ENCODE data around the gene GPC5.
"Not testable (repeated sequence)": the region's sequence is repeated elsewhere in the genome, so short reads cannot be mapped to it uniquely, and the experiment has no call there.

GPC5 gene

DNA sequence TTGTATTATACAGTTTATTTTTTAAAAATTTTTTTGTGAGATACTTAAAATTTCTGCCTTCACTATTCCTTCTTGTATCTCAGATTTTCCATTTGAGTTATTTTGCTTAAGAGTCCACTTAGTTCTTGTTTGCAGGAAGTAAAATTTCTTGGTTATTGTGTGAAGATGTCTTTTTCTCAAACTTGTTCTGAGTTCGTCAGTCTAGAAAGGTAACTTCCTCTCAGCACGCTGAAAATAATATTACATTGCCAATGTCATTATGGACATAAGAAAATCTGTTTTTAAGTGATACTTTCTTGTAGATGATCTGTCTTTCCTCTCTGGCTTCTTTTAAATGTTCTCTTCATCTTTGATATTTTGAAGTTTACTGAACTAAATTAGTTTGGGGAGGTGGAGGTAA lies 1096.5 kb downstream of the GPC5 start:
- no peak for ATAC-seq

DNA sequence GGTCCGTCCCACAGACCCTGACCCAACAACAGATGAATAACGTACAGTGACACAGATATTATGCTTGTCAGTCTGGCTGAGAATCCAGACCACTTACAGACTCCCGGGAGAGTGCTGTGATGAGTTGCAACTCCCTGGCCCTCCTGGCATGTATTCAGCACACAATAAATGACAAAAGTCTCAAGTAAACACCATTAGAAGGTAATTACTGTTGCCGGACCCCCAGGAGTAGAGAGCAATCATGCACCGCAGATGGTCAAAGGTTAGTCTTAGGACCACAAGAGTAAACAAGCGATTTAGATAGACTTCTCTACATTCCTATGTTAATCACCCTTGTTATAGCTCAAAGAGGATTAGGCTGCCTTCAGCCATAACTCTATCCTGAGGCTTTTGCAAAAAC lies 1101.8 kb downstream of the GPC5 start:
- ATAC-seq: no peak

DNA sequence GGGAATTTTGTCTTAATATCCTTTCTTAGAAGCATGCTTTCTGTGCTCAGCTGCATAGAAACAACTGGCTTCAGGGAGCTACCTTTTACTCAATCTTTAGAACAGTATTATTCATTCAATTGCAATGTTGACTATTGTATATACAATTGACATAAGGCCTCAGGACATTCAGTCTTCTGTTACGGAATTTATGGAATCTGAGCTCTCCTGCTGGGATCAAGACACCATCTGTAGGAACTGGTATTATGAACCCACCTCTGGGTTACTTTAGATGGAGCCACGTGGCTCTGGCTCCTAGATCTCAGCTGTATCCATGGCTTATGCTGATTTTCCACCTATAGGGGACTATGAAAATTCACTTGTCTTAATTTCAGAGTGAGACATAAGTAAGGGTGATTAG lies 1112.0 kb downstream of the GPC5 start:
- no peak for ATAC-seq

DNA sequence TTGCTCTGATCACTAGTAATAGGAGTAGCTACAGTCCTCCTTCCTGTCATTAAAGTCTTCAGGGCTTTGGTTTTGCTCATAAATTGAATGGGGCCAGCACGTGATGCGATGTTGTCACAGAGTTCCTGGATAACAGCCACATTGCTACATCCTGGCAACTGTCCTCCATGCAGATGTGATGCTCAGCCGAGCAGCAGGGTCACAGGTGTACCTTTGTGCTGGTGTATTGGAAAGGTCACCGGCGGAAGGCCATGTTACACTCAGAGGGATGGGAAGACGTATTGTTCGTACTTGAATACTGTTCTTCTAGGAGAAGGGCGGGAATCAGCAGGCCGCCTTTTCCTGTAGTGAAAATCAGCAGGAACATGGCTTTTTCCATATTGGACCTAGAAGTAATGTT lies 1114.4 kb downstream of the GPC5 start:
- no peak for ATAC-seq

DNA sequence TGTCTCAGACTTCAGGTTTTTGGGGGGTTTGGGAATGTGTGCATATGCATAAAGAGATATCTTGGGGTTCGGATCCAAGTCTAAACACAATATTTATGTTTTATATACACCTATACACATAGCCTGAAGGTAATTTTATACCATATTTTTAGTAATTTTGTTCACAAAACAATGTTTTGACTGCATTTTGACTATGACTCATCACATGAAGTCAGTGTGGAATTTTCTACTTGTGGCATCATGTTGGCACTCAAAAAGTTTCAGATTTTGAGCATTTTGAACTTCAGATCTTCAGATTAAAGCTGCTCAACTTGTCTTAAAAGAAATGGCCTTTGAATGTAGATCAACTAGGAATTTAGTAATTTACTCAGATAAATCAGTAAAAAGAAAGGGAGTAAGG lies 1115.3 kb downstream of the GPC5 start:
- ATAC-seq: no peak

DNA sequence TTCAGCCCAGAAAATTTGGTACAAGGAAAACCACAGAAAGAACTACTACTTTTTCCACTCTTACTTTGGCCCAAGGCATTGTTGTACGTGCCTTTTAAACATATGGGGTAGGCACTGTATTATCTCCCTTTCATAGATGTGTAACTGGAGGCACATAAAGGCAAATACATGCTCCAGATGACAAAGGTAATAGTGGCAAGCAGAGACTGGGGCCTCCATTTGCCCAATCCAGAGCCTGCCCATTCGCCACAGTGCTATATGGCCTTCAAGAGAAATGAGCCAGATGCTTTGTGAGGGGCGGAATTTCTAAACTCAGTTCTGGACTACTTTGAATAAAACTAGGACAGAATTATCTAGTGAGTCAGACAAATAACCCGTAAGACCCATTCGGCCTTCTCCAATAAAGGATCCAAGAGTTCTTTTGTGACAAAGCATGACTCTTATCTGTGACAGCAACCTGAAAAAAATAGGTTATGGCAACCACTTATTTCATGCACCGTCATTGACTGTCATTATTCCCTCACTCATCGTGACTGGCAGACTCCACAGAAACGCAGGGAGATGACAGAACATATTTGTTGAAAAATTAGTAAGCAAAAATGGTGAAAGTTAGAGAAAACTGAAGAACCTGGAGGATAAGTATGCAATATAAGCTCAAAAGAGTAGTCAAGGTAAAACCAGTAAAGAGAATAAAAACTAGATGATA lies 1116.2 kb downstream of the GPC5 start:
- no peak for ATAC-seq

DNA sequence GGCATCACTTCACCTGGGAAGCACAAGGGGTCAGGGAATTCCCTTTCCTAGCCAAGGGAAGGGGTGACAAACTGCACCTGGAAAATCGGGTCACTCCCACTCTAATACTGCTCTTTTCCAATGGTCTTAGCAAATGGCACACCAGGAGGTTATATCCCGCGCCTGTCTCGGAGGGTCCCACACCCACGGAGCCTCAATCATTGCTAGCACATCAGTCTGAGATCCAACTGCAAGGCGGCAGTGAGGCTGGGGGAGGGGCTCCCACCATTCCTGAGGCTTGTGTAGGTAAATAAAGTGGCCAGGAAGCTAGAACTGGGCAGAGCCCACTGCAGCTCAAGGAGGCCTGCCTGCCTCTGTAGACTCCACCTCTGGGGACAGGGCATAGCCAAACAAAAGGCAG lies 1118.5 kb downstream of the GPC5 start:
- not testable (repeated sequence) for ATAC-seq

DNA sequence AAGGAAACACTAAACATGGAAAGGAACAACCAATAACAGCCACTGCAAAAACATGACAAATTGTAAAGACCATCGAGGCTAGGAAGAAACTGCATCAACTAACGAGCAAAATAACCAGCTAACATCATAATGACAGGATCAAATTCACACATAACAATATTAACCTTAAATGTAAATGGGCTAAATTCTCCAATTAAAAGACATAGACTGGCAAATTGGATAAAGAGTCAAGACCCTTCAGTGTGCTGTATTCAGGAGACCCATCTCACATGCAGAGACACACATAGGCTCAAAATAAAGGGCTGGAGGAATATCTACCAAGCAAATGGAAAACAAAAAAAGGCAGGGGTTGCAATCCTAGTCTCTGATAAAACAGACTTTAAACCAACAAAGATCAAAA lies 1120.2 kb downstream of the GPC5 start:
- not testable (repeated sequence) for ATAC-seq

DNA sequence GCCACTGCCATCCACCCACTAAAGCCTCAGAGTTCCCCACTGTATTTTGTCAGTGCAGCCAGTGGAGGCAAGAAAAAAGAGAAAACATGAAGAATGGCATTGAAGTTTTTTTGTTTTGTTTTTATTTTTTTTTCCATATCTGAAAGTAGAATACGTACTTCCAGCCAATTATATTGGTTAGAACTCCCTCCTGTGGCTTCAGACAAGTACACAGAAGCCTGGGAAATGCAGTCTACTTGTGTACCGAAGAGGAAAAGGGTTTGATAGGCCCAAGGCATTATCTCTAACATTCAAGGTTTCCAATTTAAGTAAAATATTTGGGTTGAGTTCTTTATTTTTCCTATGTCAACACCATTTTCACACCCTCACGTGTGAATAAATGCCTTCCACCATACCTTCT lies 1131.9 kb downstream of the GPC5 start:
- no peak for ATAC-seq

DNA sequence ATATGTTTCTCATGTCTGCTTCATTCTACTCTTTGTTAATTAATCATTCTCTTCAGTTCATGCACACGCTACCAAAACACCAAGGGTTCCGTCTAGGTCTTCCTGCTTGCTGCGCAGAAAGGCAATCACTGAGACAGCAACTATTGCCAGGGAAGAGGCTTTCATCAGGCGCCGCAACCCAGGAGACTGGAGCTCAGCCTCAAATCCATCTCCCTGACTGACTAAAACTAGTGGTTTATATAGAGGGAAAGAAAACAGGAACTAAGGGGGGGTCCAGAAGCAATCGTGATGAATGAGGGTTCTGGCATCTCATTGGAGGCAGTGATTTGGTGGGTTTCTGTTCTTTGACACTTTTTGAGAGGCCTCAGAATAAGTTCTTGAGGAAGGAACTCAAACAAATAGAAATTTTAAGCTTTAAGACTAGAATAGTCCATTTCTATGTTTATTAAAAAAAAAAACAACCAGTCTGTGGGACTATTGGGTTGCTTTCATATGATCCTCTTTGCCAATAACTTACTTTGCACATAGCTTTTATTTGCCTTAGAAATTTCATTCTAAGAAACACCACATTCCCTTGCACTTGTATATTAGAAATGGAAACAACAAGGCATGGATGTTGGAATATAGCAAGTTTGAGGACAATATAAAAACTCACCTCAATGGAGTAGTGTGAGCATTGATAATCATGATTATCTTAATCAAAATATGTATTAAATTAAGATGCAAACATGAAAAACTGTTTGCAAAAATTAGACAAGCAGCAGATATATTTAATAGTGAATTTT lies 1137.0 kb downstream of the GPC5 start:
- no peak for ATAC-seq

DNA sequence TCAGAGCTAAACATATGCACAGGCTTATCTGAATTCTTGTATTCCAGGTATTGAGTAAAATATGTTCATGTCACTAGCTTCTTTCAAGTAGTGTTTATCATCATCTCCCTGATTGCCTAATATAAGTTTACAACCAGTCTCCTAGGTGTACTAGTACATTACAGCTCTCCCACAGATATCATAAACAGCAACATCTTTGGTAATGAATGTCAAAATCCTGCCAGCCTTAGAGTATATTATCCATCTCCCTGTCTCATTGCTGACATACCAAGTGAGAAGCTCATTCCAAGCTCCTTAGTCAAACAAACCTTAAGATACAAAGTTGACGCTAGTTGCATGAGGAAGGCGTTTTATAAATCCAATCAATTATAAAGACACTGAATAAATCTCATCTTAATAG lies 1139.0 kb downstream of the GPC5 start:
- no peak for ATAC-seq

DNA sequence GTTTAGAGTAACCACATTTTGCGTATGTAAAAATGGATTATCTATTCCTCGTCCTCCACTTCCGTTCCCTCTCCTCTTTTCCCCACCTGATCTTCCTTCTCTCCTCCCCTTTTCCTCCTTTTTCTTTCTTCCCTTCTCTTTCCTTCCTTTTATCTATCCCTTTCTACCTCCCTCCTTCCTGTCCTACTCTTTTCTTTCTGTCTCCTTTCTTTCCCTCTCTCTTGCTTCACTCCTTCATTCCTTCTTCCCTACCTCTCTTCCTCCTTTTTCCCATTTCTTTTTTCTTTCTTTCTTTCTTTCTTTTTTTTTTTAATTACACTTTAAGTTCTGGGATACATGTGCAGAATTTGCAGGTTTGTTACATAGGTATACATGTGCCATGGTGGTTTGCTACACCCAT lies 1139.7 kb downstream of the GPC5 start:
- no peak for ATAC-seq

DNA sequence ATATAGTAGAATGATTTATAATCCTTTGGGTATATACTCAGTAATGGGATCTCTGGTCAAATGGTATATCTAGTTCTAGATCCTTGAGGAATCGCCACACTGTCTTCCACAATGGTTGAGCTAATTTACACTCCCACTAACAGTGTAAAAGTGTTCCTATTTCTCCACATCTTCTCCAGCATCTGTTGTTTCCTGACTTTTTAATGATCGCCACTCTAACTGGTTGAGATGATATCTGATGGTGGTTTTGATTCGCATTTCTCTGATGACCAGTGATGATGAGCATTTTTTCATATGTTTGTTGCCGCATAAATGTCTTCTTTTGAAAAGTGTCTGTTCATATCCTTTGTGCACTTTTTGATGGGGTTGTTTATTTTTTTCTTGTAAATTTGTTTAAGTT lies 1140.7 kb downstream of the GPC5 start:
- not testable (repeated sequence) for ATAC-seq

DNA sequence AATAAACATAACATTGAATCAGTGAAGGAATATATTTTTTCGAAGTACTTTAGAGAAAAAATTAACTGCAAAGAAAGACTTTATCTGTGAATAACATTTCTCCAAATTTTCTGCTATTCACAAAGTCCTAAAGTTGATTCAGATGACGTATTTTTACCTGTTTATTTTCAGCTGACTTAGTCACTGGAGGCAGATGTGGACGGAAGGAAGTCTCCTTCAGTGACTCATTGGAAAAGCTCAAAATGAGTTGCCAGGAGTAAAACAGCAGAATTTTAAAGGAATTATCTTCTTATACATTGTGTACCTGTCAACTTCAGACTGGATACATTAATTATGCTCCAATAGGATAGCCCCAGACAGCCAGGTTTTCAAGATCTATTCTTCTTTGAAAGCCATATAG lies 1148.8 kb downstream of the GPC5 start:
- no peak for ATAC-seq

DNA sequence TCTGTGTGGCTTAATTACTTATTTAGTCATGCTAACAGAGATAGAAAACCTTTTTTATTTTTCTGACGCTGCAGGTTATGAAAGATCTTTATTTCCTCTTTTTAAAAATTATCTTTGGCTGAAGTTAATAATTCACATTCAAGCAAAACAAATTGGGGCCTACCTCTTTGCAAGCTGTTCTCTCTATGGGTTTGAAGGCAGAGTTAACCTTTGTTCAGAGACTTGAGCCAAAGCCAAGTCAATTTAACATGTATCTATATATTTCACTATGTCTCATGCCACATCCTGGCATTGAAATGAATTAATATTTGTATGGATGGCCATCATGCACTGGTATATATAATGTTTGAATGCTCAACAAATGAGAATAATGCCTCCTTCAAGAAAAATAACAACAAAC lies 1150.9 kb downstream of the GPC5 start:
- ATAC-seq: no peak

DNA sequence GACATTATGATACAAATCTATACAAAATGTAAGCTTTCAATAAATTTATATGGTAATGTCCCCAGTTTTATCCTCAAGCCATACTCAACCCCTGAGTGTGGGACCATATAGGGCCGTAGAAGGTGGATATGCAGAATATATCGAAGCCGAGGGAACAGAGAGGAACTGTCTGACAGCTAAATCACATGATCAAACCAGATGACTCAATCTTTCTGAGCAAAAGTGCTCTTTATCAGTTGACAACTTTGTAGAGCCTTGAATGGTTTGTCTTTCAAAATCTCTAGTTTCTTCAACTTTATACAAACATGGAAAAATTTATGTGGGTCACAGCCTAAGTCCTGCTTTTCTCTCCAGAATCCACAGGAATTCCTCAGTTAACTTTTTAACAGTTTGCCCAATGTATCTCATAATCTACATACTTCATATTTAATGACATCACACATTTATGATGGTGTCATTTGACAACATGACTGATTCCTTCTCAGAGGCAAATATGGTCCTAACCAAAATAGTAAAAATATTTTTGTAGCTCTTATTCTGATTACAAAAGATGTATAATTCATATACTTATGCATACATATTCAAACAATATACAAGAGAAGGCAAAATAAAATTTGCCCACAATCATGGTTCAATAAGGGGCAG lies 1155.2 kb downstream of the GPC5 start:
- ATAC-seq: no peak

DNA sequence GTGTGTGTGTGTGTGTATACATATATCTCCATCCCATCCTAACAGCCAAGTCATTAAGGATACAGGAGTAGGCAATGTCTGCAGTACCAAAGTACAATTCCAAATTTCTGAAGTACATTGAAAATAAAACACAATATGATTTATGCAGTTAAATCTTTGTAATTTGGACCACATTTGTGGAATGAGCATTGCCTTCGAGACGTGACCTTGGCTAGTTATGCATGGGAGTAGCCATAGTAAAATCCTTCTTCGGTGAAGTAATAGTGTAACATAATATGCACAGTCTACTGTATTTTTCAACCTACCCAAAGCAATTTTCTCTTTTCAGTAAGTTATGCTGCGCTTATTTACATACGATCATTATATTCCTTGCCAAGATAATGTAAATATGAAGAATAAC lies 1162.5 kb downstream of the GPC5 start:
- no peak for ATAC-seq

DNA sequence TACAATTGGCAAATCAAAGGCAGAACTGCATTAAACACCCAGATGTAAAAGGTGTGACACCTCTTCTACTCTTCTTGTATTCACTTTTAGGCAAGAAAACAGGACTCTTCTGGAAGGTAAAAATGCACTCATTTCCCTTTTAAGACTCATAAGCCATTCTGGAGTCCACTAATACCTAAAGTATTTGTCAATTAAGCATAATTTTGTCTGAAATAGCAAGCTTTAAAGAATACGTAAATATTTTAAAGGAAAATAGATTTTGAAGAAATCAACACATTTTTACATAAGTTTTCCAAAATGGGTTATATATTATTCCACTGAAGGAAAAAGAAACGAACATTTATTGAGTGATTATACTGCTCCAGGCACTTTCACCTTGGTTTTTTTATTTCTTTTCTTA lies 1166.5 kb downstream of the GPC5 start:
- ATAC-seq: no peak

DNA sequence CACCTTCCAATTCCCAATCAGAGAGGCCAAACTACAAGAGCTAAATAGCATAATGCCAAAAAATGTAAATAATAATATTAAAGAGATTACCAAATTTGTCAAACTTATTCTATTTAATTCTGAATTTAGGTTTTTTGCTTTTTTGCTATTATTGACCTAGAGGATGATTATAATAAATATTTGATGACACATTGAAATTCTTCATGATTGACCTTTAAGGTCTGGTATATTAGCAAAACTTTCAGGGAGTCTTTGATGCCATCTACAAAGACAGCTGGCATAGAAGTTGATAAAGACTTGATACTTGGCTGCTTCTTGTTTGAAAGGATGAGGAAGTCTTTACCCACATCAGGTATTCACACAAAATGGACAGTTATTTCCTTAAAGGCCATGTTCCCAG lies 1168.3 kb downstream of the GPC5 start:
- no peak for ATAC-seq

DNA sequence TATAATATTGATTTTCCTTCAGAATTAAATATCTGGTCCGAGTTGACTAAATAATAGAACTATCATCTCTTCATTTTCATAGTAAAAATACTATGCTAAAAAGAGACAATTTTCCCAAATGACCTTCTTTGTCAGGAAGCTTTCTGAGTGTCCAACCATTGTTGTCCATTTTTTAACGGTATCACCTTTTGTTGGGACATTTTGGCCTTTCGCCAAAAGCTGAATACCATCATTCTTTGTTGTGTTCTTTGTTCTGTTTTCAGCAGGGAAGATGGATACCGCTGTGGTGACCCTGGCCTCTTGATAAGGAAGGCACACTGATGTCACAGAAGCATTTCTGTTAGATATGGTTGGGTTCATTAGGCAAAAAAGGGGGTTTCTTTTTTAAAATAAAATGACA lies 1173.8 kb downstream of the GPC5 start:
- ATAC-seq: no peak

DNA sequence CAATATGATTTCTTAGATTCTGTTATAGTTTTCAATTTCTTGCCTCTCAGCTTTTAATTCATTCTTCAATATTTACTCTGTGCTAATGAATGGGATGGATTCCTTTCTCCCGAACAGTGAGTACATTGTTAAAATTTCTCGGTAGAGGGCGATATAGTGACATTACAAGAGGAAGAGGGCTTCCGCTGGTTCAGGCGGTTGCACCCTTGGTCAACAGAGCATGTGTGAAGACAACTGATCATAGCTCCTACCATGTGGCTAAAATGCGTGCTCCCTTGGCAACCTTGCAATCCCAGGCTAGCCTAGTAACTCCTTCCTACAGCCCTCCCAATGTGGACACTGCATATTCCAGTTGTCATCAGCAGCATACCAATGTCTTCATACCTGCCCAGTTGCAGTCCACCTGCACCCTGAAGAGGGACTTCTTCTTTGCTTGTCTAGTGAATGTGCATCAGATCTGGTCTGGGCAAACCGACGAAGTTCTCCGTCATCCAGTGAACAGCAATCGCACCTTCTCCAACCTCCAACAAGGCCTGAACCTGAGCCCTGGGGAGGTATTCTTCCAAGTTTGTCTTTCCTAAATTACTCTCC lies 1175.1 kb downstream of the GPC5 start:
- ATAC-seq: no peak

DNA sequence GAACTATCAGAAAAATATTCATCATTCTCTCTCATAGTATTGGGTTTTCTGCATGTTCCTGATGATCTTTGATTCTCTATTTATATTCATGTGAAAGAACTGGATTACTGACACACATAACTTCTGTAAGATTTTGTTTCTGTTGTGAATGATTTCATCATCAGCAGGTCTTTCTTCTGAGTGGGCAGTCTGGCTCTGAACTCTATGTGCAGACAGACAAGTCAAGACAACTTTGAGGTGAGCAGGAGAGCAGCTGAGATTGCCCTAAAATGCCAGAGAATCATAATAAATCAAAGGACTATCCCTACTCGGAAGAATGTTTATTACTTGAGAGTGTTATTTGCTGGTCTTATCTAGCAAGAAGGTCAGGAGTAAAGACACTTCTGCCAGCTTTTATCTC lies 1176.1 kb downstream of the GPC5 start:
- no peak for ATAC-seq

DNA sequence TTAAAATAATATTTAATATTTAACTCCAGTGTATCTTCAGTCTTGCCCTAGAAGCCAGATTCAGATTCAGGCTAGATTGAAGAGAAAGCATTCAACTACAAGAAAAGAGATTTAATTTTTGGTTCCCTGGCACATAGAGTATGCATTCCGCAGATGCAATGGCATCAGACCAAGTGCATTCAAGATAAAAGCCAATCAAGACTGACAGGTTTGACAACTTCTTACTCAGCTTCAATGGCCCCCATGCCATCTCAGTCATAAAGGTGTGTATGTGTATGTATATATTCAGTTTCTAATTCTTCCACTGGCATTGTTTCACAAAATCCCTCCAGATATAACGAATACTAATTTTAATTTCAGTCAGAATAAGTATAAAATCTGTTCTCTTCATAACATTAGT lies 1177.4 kb downstream of the GPC5 start:
- ATAC-seq: no peak

DNA sequence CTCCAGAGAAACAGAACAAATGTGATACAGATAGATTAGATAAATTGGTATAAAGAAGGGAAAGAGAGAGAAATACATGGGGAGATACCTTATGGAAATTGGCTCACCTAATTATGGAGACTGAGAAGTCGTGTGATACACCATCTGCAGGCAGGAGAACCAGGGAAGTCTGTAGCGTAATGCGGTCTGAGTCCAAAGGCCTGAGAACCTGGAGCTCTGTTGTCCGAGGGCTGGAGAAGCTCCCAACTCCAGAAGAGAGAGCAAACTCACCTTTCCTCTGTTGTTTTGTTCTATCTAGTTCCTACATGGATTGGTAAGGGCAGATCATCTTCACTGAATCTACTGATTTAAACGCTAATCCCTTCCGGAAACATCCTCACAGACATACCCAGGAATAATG lies 1179.9 kb downstream of the GPC5 start:
- no peak for ATAC-seq
